Measurements from ENCODE around the gene MRPL10.

DNA sequence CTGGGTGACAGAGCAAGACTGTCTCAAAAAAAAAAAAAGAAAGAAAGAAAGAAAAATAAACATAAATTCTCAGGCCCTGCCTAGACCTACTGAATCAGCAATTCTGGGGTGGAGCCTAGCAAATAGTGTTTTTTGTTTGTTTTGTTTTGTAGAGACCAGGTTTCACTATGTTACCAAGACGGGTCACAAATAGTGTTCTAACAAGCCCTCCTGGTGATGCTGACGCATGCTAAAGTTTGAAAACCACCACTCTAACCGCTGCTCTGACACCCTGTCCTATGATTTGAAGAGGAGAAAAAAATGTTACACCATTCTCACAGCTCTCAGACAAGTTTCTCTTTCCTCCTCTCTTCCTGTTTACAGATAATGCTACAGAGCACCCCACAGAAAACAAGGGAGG lies 1.5 kb downstream of the MRPL10 start:
- no peak for TF ChIP-seq EZH2phosphoT487 (IDR thresholded peaks at IDR 0.05; ENCODE audit: borderline replicate concordance)
- no peak for TF ChIP-seq MAX (IDR thresholded peaks at IDR 0.05)
- no peak for TF ChIP-seq POLR2AphosphoS5 (IDR thresholded peaks at IDR 0.05; ENCODE audit: low read depth, low read length)
- no peak for TF ChIP-seq CEBPB (IDR thresholded peaks at IDR 0.05; ENCODE audit: low read depth)
- TF ChIP-seq CTCF (IDR thresholded peaks at IDR 0.05 in 2 of 3, conservative IDR thresholded peaks at IDR 0.05 in 1 of 3; ENCODE audit: borderline replicate concordance in 1 of 3, insufficient read depth in 1 of 3, low read depth in 2 of 3, low read length in 2 of 3): no peak
- no peak for TF ChIP-seq POLR2A (IDR thresholded peaks at IDR 0.05; ENCODE audit: borderline replicate concordance, extremely low read depth, insufficient read depth, insufficient read length)
- TF ChIP-seq RAD21 (IDR thresholded peaks at IDR 0.05; ENCODE audit: low read depth): no peak
- no peak for TF ChIP-seq SP1 (IDR thresholded peaks at IDR 0.05; ENCODE audit: low read depth)
- TF ChIP-seq ATF3 (IDR thresholded peaks at IDR 0.05): no peak

Measured in HCT116 (cell line).